Measurements from ENCODE around the gene PDK1. TPM values are rescaled to one million over a fixed set of nuclear protein-coding genes. Genes with fewer than 3 reads are reported as not detected.

The PDK1 gene
- total RNA-seq, 2 donors from 2014 or later, result 26.6 to 33.0 TPM

DNA sequence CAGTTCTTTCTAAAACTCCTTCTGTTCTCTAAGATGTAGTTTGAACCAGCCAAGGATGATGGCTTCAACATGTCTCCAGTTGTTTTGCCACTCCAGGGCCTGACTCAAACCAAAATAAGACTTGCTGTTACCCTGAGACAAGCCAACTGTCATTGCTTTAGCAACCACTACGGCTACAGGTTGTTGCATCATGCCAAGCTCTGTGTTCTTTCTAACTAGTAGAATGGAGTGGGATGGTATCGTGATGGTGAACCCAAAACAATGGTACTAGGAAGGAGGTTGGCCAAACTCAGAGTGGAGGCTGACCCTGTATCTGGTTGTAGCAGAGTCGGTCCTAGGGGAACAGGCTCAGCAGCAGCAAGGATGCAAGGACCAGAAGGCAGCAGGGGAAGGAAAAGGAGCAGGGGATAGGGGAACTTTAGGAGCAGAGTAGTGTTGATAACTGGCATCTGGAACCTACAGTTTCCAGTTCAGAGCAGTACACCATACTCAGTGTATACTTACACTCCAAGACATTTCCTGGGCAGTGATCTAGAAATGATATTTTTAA lies 51.6 kb downstream of the PDK1 start:
- Histone ChIP-seq H3K9me3 (no peaks in the 10 kb centered on the region), H3K27ac (no peak overlapping the region), H3K4me3 (no peak overlapping the region), H3K4me1 (no peaks in the 10 kb centered on the region), H3K27me3 (no peaks in the 10 kb centered on the region), H3K36me3 (peaks cover 4% of the 10 kb centered on the region)
- TF ChIP-seq CTCF (IDR thresholded peaks at IDR 0.05), result no peak
- DNase-seq (ENCODE audit: low spot score), result no peak

DNA sequence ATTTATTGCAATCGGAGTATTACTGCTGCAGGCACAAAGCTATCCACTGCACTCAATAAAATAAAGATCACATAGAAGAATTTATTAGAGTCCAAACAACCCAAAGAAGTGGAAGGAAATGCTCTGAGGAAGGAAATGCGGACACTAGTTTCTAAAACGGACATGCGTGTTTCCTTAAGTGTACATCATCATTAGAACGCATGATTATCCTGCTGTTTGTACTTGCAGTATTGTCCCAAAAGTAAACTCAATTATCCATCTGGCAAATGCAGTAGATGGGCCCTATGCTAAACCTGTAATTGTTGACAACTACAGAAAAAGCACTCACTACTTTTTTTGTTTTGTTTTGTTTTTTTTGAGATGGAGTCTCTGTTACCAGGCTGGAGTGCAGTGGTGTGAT lies 53.6 kb downstream of the PDK1 start:
- Histone ChIP-seq H3K36me3 (no peaks in the 10 kb centered on the region), H3K9me3 (no peaks in the 10 kb centered on the region), H3K4me1 (no peaks in the 10 kb centered on the region), H3K27ac (no peak overlapping the region), H3K27me3 (no peaks in the 10 kb centered on the region), H3K4me3 (no peak overlapping the region)
- DNase-seq (ENCODE audit: low spot score), result no peak
- TF ChIP-seq CTCF (IDR thresholded peaks at IDR 0.05), result no peak

- Histone ChIP-seq H3K4me1 (no peaks in the 10 kb centered on the region), H3K36me3 (no peaks in the 10 kb centered on the region), H3K4me3 (no peak overlapping the region), H3K27me3 (no peaks in the 10 kb centered on the region), H3K27ac (no peak overlapping the region), H3K9me3 (no peaks in the 10 kb centered on the region)
- DNase-seq (ENCODE audit: low spot score), result no peak
- no peak for TF ChIP-seq CTCF (IDR thresholded peaks at IDR 0.05)
These were observed 56.2 kb downstream of the PDK1 start for GRCh38 chr2:172612051-172612450.

DNA sequence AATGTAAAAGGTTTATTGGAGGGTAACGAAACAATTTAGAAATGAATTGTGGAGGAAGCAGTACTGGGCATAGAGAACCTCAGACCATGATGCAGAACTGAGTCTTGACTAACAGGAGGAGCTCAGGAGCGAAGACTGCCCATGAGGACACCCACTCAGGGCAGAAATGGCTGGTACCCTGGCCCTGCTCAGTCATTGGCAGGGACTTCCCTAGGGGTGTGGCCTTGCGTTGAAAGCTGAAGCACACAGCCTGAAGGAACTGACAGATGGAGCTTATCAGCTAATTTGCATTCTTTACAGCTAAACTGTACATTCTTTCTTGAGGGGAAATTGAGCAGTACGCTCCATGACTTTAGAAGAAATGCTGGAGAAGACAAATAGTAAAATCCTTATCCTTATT lies 57.1 kb downstream of the PDK1 start:
- Histone ChIP-seq H3K9me3 (no peaks in the 10 kb centered on the region), H3K27ac (no peak overlapping the region), H3K27me3 (no peaks in the 10 kb centered on the region), H3K4me1 (no peaks in the 10 kb centered on the region), H3K36me3 (no peaks in the 10 kb centered on the region), H3K4me3 (no peak overlapping the region)
- no peak for TF ChIP-seq CTCF (IDR thresholded peaks at IDR 0.05)
- no peak for DNase-seq (ENCODE audit: low spot score)

DNA sequence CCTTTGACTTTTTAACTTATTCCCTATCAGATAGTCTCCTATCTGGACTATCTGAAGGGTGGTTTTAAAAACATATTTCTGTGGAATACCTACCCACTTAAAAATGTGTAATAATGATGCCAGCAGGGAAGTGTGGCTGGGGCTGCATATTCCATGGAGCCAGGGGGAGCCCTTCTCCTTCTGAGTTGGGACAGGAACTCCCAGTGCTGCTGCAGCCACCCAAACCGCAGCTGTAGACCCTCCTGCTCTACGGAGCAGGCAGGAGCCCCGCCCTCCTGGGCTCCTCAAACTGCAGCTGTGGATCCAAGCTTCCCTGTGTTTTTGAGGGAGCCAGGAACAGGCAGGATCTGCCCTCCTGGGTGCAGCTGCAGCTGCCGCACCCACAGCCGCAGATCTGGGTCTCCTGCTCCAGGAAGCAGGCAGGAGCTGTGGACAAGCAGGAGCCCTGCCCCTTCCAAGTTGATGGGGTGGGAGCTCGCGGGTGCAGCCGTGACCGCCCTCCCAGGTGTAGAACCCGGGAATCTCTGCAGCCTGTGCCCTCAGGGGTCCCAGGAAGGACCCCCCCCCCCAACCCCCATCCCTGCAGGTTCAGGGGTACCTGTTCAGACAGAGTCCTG lies 57.8 kb downstream of the PDK1 start:
- Histone ChIP-seq H3K4me1 (no peaks in the 10 kb centered on the region), H3K9me3 (no peaks in the 10 kb centered on the region), H3K4me3 (no peak overlapping the region), H3K27ac (no peak overlapping the region), H3K36me3 (no peaks in the 10 kb centered on the region), H3K27me3 (no peaks in the 10 kb centered on the region)
- no peak for DNase-seq (ENCODE audit: low spot score)
- TF ChIP-seq CTCF (IDR thresholded peaks at IDR 0.05), result no peak

- Histone ChIP-seq H3K27ac (no peak overlapping the region), H3K27me3 (no peaks in the 10 kb centered on the region), H3K4me1 (no peaks in the 10 kb centered on the region), H3K36me3 (no peaks in the 10 kb centered on the region), H3K4me3 (no peak overlapping the region), H3K9me3 (no peaks in the 10 kb centered on the region)
- DNase-seq (ENCODE audit: low spot score), result no peak
- TF ChIP-seq CTCF (IDR thresholded peaks at IDR 0.05), result no peak
These were observed 59.0 kb downstream of the PDK1 start for GRCh38 chr2:172614932-172615331.
